Heart left ventricle (tissue), 16 donors: ENCODE measurements around the gene BCKDHB. TPM values are rescaled to one million over a fixed set of nuclear protein-coding genes. Genes with fewer than 3 reads are reported as not detected.

Experiments used
- ATAC-seq, 4 donors: fragments of 200-7000 bp; cut with Tn5 transposase; one replicate each; pipeline ENCODE4 v1.9.1; 2020 to 2022; ENCODE audit warnings: moderate library complexity in 4 of 4, mild to moderate bottlenecking in 3 of 4, moderate number of reproducible peaks in 1 of 4
- DNase-seq, 5 donors: peaks; one replicate each; pipeline ENCODE4 v3.0.0-alpha.2; 2020
- H3K27ac ChIP-seq, 12 donors: fragments of 200-600 bp; sonication (generic) in 4 of 12; one replicate each; pipeline versions ENCODE4 v1.5.0 to v1.8.0; 2016 to 2022; ENCODE audit warnings: mild to moderate bottlenecking in 2 of 12
- H3K27me3 ChIP-seq, 9 donors: fragments of 200-600 bp; sonication (generic) in 2 of 9; one replicate each; pipeline versions ENCODE4 v1.5.1 to v1.8.0; 2016 to 2022; ENCODE audit warnings: mild to moderate bottlenecking in 3 of 9
- H3K36me3 ChIP-seq, 9 donors: fragments of 200-600 bp; sonication (generic) in 2 of 9; one replicate each; pipeline versions ENCODE4 v1.5.0 to v1.8.0; 2018 to 2022; ENCODE audit warnings: mild to moderate bottlenecking in 2 of 9
- H3K4me1 ChIP-seq, 12 donors: fragments of 200-600 bp; sonication (generic) in 4 of 12; one replicate each; pipeline versions ENCODE4 v1.5.0 to v1.8.0; 2016 to 2022; ENCODE audit warnings: mild to moderate bottlenecking in 3 of 12
- H3K4me3 ChIP-seq, 12 donors: fragments of 200-600 bp; sonication (generic) in 4 of 12; one replicate each; pipeline versions ENCODE4 v1.5.0 to v1.8.0; 2017 to 2022; ENCODE audit warnings: mild to moderate bottlenecking in 9 of 12, moderate library complexity in 4 of 12
- H3K9me3 ChIP-seq, 12 donors: fragments of 200-600 bp; sonication (generic) in 4 of 12; one replicate each; pipeline versions ENCODE4 v1.5.0 to v1.8.0; 2016 to 2022; ENCODE audit warnings: mild to moderate bottlenecking in 1 of 12
- CTCF ChIP-seq, 12 donors: fragments of 200-600 bp; sonication (generic) in 4 of 12; IDR thresholded peaks; one replicate each; pipeline versions ENCODE4 v1.5.0 to v1.8.0; 2018 to 2022; ENCODE audit warnings: antibody characterized with exemption in 12 of 12, mild to moderate bottlenecking in 5 of 12
- POLR2A ChIP-seq, 2 donors: fragments of 450-650 bp; IDR thresholded peaks; one replicate each; pipeline ENCODE4 v1.6.1; 2017; ENCODE audit warnings: antibody characterized with exemption in 2 of 2, mild to moderate bottlenecking in 2 of 2, moderate library complexity in 2 of 2
- WGBS, 4 donors: extraction: QIAGEN DNeasy Blood & Tissue Kit in 2 of 4; methylation state at CpG; one replicate each; pipeline versions ENCODE4 v1.1.5 to v1.1.7; 2013 to 2018; 5-methylcytosine and 5-hydroxymethylcytosine counted together
- intact Hi-C, 10 donors: fragments of 100-400 bp; cut with DNase I; formaldehyde crosslinking; loops; one replicate each; pipeline versions ENCODE4 v1.11.1 to v1.14.2; 2022
- polyA plus RNA-seq, 2 donors: library from polyadenylated mRNA; stranded (reverse); fragments of 200-250 nt; gene quantifications; one replicate each; pipeline ENCODE4 v1.2.3, GENCODE V29; 2013
- total RNA-seq, 9 donors: library from RNA; depleted of rRNA in 2 of 9; stranded (reverse); fragments of >200 nt in 2 of 9; fragmentation: NEBNext Ultra II Directional in 3 of 9; extraction: Animal tissue kit (Norgen Biotek cat#: 25700) in 3 of 9; gene quantifications; one replicate each; pipeline versions ENCODE4 v1.1.0 to v1.2.4, GENCODE V29; 2016 to 2023
- donor health status: ischemic (EF 13 %, LVEDD 7.1; RV severe dilation, severe dysfunction).
- donor health status: healthy with polysubstance abuse.
- donor health status: DM: no; HTN: yes; CAD: no.
- donor health status: DM: no; HTN: no; CAD: no.
- donor health status: ischemic (EF 25% LVEDD 6.9; RV normal size, moderate dysfunction).
- donor health status: ischemic (EF 25% LVEDD 5.7; RV mildly dilated, moderate dysfunction).
- donor health status: healthy.
- donor health status: DM: yes; HTN: yes; CAD: no.
- donor health status: ischemic (EF 35%, LVEDD 5.7; RV mildly dilated, moderate dysfunction).
- donor health status: nonischemic (EF 11% LVEDD 7.7; RV severe dilation, severe dysfunction).
- donor health status: DM: yes; HTN: yes; CAD: no.
- donor health status: PGD.
- donor health status: ischemic (EF 29% LVEDD 5.4; RV normal size, mild dysfunction).
- donor health status: nonischemic (EF 23%, LVEDD 6.1; RV moderate dilation, normal function).

BCKDHB gene
- total and polyA plus RNA-seq, 11 donors = 10.1 to 41.9 (median 27.6) TPM

DNA sequence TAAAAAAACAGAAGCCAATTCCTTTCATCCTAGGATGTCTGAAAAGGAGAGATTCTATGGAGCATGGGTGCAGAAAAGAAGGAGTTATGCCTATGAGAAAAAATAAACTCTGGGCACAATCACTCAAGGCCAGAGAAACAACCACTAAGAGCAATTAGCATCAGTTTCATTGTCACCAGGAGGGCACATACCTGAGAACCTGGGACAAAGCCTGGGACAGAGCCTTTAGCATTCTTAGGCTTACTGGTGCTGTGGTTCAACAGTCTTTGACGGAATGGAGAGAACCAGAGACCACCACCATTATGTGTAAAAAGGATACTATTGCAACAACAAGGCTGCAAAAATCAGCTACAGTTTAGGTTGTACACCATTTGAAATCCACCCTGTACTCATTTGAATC is 29.4 kb upstream of the BCKDHB start:
- H3K4me3 ChIP-seq = no peak overlapping the region
- DNase-seq = no peak
- H3K27me3 ChIP-seq = no peaks in the 10 kb centered on the region
- WGBS, 4 donors = 71 to 85% (median 77%) methylated on average over 1 of the region's 1 CpG
- intact Hi-C loops = no loop called here
- TF ChIP-seq POLR2A (IDR thresholded peaks at IDR 0.05) (no peak), CTCF (IDR thresholded peaks at IDR 0.05) (no peak)
- H3K4me1 ChIP-seq = no peaks in the 10 kb centered on the region
- H3K36me3 ChIP-seq = no peaks in the 10 kb centered on the region
- no peak for ATAC-seq
- H3K9me3 ChIP-seq = peaks cover 0 to 24% (median 4%) of the 10 kb centered on the region in 12 donors
- no peak overlapping the region for H3K27ac ChIP-seq

- H3K9me3 ChIP-seq = no peaks in the 10 kb centered on the region
- TF ChIP-seq CTCF (IDR thresholded peaks at IDR 0.05) (no peak), POLR2A (IDR thresholded peaks at IDR 0.05) (no peak)
- DNase-seq (no peak), ATAC-seq (no peak)
- WGBS, 4 donors = 91 to 95% (median 94%) methylated on average over 6 of the region's 6 CpGs
- no peaks in the 10 kb centered on the region for H3K36me3 ChIP-seq
- H3K27ac ChIP-seq = no peak overlapping the region
- H3K4me1 ChIP-seq = no peaks in the 10 kb centered on the region
- intact Hi-C loops = loop anchor here in 1 of 10 donors (10.0 kb wide), 1 partner anchor 134 kb away; no protein-coding TSS in a partner anchor
- no peaks in the 10 kb centered on the region for H3K27me3 ChIP-seq
- no peak overlapping the region for H3K4me3 ChIP-seq
These were observed 17.8 kb upstream of the BCKDHB start for GRCh38 chr6:80088637-80089036.

GRCh38 chr6:80091506-80091905 is 15.0 kb upstream of the BCKDHB start:
- H3K36me3 ChIP-seq = no peaks in the 10 kb centered on the region
- intact Hi-C loops = loop anchor here in 8 of 10 donors (5.0 to 10.0 kb wide), 4 partner anchors 144 to 317 kb away; partner anchors contain the start of gene ELOVL4 (in 6 of the 8)
- no peaks in the 10 kb centered on the region for H3K27me3 ChIP-seq

GRCh38 chr6:80094017-80094416 is 12.5 kb upstream of the BCKDHB start:
- TF ChIP-seq CTCF (IDR thresholded peaks at IDR 0.05) (peak in 11 of 12 donors; percentile 33 to 63 (median 43)), POLR2A (IDR thresholded peaks at IDR 0.05) (no peak)
- no peaks in the 10 kb centered on the region for H3K9me3 ChIP-seq
- intact Hi-C loops = loop anchor here in 8 of 10 donors (5.0 to 10.0 kb wide), 4 partner anchors 147 to 319 kb away; partner anchors contain the start of gene ELOVL4 (in 6 of the 8)
- H3K27me3 ChIP-seq = no peaks in the 10 kb centered on the region
- no peaks in the 10 kb centered on the region for H3K36me3 ChIP-seq
- H3K27ac ChIP-seq = no peak overlapping the region
- DNase-seq = no peak
- ATAC-seq = no peak
- H3K4me1 ChIP-seq = no peaks in the 10 kb centered on the region
- 2 to 7% (median 3%) methylated on average over 2 of the region's 2 CpGs for WGBS, 4 donors
- no peak overlapping the region for H3K4me3 ChIP-seq

More at GRCh38 chr6:80091506-80091905, 15.0 kb upstream of the BCKDHB start:
- ATAC-seq (no peak), DNase-seq (no peak)
- Histone ChIP-seq H3K9me3 (no peaks in the 10 kb centered on the region), H3K27ac (no peak overlapping the region), H3K4me3 (no peak overlapping the region), H3K4me1 (no peaks in the 10 kb centered on the region)
- no peak for TF ChIP-seq POLR2A (IDR thresholded peaks at IDR 0.05)
- TF ChIP-seq CTCF (IDR thresholded peaks at IDR 0.05) = no peak
